ENCODE measurements around the gene PITX2.

- TF ChIP-seq, protein P1, sequence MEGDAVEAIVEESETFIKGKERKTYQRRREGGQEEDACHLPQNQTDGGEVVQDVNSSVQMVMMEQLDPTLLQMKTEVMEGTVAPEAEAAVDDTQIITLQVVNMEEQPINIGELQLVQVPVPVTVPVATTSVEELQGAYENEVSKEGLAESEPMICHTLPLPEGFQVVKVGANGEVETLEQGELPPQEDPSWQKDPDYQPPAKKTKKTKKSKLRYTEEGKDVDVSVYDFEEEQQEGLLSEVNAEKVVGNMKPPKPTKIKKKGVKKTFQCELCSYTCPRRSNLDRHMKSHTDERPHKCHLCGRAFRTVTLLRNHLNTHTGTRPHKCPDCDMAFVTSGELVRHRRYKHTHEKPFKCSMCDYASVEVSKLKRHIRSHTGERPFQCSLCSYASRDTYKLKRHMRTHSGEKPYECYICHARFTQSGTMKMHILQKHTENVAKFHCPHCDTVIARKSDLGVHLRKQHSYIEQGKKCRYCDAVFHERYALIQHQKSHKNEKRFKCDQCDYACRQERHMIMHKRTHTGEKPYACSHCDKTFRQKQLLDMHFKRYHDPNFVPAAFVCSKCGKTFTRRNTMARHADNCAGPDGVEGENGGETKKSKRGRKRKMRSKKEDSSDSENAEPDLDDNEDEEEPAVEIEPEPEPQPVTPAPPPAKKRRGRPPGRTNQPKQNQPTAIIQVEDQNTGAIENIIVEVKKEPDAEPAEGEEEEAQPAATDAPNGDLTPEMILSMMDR (IDR thresholded peaks at IDR 0.05): no peak
- TF ChIP-seq POLR2A (IDR thresholded peaks at IDR 0.05): no peak
- no peak for TF ChIP-seq EP300 (IDR thresholded peaks at IDR 0.05)
- no peak for TF ChIP-seq POLR2AphosphoS5 (IDR thresholded peaks at IDR 0.05)
Measured at GRCh38 chr4:110660755-110661154, 37.9 kb upstream of the PITX2 start.

Data from upper lobe of left lung (tissue), 4 donors.